H1 (cell line): ENCODE results near the gene OSBPL2. TPM values are rescaled to one million over a fixed set of nuclear protein-coding genes. Genes with fewer than 3 reads are reported as not detected.

Experiments
- CTCF ChIA-PET: fragments of 300-600 bp; sonication (Branson Sonifier 250); formaldehyde crosslinking; loops from one replicate; lab custom pipeline; 2021; ENCODE audit not compliant: partially characterized antibody; lab: Charles Lee
- POLR2A ChIA-PET: fragments of 300-600 bp; sonication (Branson Sonifier 250); formaldehyde crosslinking; loops from one replicate; lab custom pipeline; 2021; ENCODE audit warnings: inconsistent platforms; ENCODE audit not compliant: partially characterized antibody; lab: Charles Lee
- DNase-seq, 2 experiments: peaks; one replicate each; pipeline versions ENCODE4 v3.0.0 to v3.0.0-alpha.2; 2010 to 2022; ENCODE audit warnings: low spot score in 2 of 2, low read depth in 1 of 2, mixed read lengths in 1 of 2
- FAIRE-seq: peaks from 2 replicates; lab custom pipeline; 2011; peaks lifted over from hg19 to GRCh38; lab: Jason Lieb, UNC
- H2AFZ ChIP-seq: 2 replicates; pipeline ENCODE4 v1.8.1; 2012; ENCODE audit warnings: low read length, inconsistent platforms
- H2AK5ac ChIP-seq: 2 replicates; pipeline ENCODE4 v1.6.1; 2013; ENCODE audit warnings: low read depth, low read length
- H2BK120ac ChIP-seq: replicated peaks from 2 replicates; pipeline ENCODE3; 2013; ENCODE audit warnings: low read depth, low read length, inconsistent platforms
- H2BK12ac ChIP-seq: 2 replicates; pipeline ENCODE4 v1.6.1; 2013; ENCODE audit warnings: low read depth, low read length
- H2BK15ac ChIP-seq: 2 replicates; pipeline ENCODE4 v1.6.1; 2013; ENCODE audit warnings: low read length
- H2BK20ac ChIP-seq: 2 replicates; pipeline ENCODE4 v1.6.1; 2013; ENCODE audit warnings: low read length
- H2BK5ac ChIP-seq: 2 replicates; pipeline ENCODE4 v1.6.1; 2013; ENCODE audit warnings: low read depth, low read length
- H3K14ac ChIP-seq: 2 replicates; pipeline ENCODE4 v1.6.1; 2013; ENCODE audit warnings: inconsistent platforms; ENCODE audit not compliant: insufficient read length
- H3K18ac ChIP-seq: 2 replicates; pipeline ENCODE4 v1.6.1; 2013; ENCODE audit warnings: low read length; ENCODE audit errors: extremely low read depth
- H3K23ac ChIP-seq: 2 replicates; pipeline ENCODE4 v1.6.1; 2013; ENCODE audit warnings: inconsistent platforms; ENCODE audit not compliant: insufficient read length
- H3K23me2 ChIP-seq: 2 replicates; pipeline ENCODE4 v1.6.1; 2013; ENCODE audit warnings: low read depth, low read length
- H3K27ac ChIP-seq: 2 replicates; pipeline ENCODE4 v1.6.1; 2011; ENCODE audit warnings: low read depth, low read length, inconsistent platforms
- H3K27me3 ChIP-seq, 4 experiments: replicated peaks in 1 of 4; 1 replicate in 1 of 4; 2 replicates in 3 of 4; pipeline versions ENCODE4 v1.6.1 to v1.8.1; 2011 to 2013; ENCODE audit warnings: low read length in 3 of 4, mild to moderate bottlenecking in 3 of 4, inconsistent platforms in 2 of 4, mixed read lengths in 2 of 4, moderate library complexity in 1 of 4; ENCODE audit not compliant: control insufficient read depth in 3 of 4, insufficient read depth in 3 of 4; ENCODE audit errors: extremely low read depth in 1 of 4
- H3K36me3 ChIP-seq, 4 experiments: 2 replicates each; pipeline versions ENCODE4 v1.6.1 to v1.8.1; 2011 to 2013; ENCODE audit warnings: mild to moderate bottlenecking in 4 of 4, low read length in 3 of 4, moderate library complexity in 2 of 4, control low read depth in 1 of 4, inconsistent platforms in 1 of 4; ENCODE audit not compliant: insufficient read depth in 4 of 4, control insufficient read depth in 2 of 4
- H3K4ac ChIP-seq: replicated peaks from 2 replicates; pipeline ENCODE3; 2013; ENCODE audit warnings: low read length, low read depth, mixed read lengths, inconsistent platforms; ENCODE audit not compliant: insufficient read length
- H3K4me1 ChIP-seq, 4 experiments: replicated peaks in 1 of 4; 1 replicate in 1 of 4; 2 replicates in 3 of 4; pipeline versions ENCODE4 v1.6.1 to v1.8.1; 2011 to 2013; ENCODE audit warnings: low read length in 3 of 4, inconsistent platforms in 2 of 4, mixed read lengths in 1 of 4; ENCODE audit not compliant: insufficient read depth in 4 of 4, control insufficient read depth in 3 of 4
- H3K4me2 ChIP-seq, 2 experiments: 2 replicates each; pipeline versions ENCODE4 v1.6.1 to v1.8.1; 2011 to 2013; ENCODE audit warnings: low read depth in 2 of 2, low read length in 2 of 2, control low read depth in 1 of 2, inconsistent platforms in 1 of 2, mild to moderate bottlenecking in 1 of 2; ENCODE audit not compliant: insufficient read depth in 1 of 2
- H3K4me3 ChIP-seq, 4 experiments: fragments of 200-600, 300-600 bp in 1 of 4; sonication (generic), shearing (Covaris generic), sonication (Bioruptor Twin) in 1 of 4; 2 replicates each; pipeline versions ENCODE4 v1.5.1 to v1.8.1; 2011 to 2016; ENCODE audit warnings: low read length in 4 of 4, low read depth in 3 of 4, control low read depth in 2 of 4, inconsistent platforms in 2 of 4, mild to moderate bottlenecking in 2 of 4, mixed read lengths in 1 of 4, moderate library complexity in 1 of 4; ENCODE audit not compliant: insufficient read depth in 2 of 4; ENCODE audit errors: extremely low read depth in 1 of 4
- H3K56ac ChIP-seq: replicated peaks from 2 replicates; pipeline ENCODE3; 2013; ENCODE audit warnings: low read depth, mild to moderate bottlenecking, mixed read lengths, low read length, inconsistent platforms; ENCODE audit not compliant: insufficient read length
- H3K79me1 ChIP-seq: 2 replicates; pipeline ENCODE4 v1.6.1; 2013; ENCODE audit warnings: low read depth, low read length, control low read depth
- H3K79me2 ChIP-seq, 2 experiments: 2 replicates each; pipeline versions ENCODE4 v1.6.1 to v1.8.1; 2012 to 2013; ENCODE audit warnings: low read length in 2 of 2, mild to moderate bottlenecking in 2 of 2, inconsistent platforms in 1 of 2; ENCODE audit not compliant: insufficient read depth in 2 of 2, control insufficient read depth in 1 of 2
- H3K9ac ChIP-seq, 4 experiments: replicated peaks in 1 of 4; 1 replicate in 1 of 4; 2 replicates in 3 of 4; pipeline versions ENCODE4 v1.6.1 to v1.8.1; 2011 to 2013; ENCODE audit warnings: low read depth in 3 of 4, low read length in 3 of 4, control low read depth in 2 of 4, mild to moderate bottlenecking in 2 of 4, moderate library complexity in 2 of 4, inconsistent platforms in 1 of 4; ENCODE audit errors: extremely low read depth in 1 of 4
- H3K9me3 ChIP-seq, 2 experiments: 2 replicates each; pipeline versions ENCODE4 v1.6.1 to v1.8.1; 2012 to 2013; ENCODE audit warnings: mild to moderate bottlenecking in 2 of 2, moderate library complexity in 2 of 2, control low read depth in 1 of 2, inconsistent platforms in 1 of 2, low read depth in 1 of 2, low read length in 1 of 2, mixed read lengths in 1 of 2; ENCODE audit not compliant: insufficient read depth in 2 of 2
- H4K20me1 ChIP-seq, 2 experiments: replicated peaks in 1 of 2; 2 replicates each; pipeline versions ENCODE3 to v1.8.1; 2011 to 2013; ENCODE audit warnings: inconsistent platforms in 2 of 2, low read length in 2 of 2, mild to moderate bottlenecking in 1 of 2; ENCODE audit not compliant: insufficient read depth in 2 of 2, control insufficient read depth in 1 of 2
- H4K5ac ChIP-seq: 2 replicates; pipeline ENCODE4 v1.6.1; 2013; ENCODE audit warnings: low read length, low read depth, mixed read lengths, inconsistent platforms; ENCODE audit not compliant: insufficient read length
- H4K8ac ChIP-seq: 2 replicates; pipeline ENCODE4 v1.8.0; 2013; ENCODE audit warnings: mild to moderate bottlenecking, moderate library complexity, low read length, inconsistent platforms; ENCODE audit not compliant: insufficient read depth; ENCODE audit errors: extremely low read depth
- H4K91ac ChIP-seq: replicated peaks from 2 replicates; pipeline ENCODE3; 2013; ENCODE audit warnings: low read length, mixed read lengths, inconsistent platforms; ENCODE audit not compliant: insufficient read length
- CHD2 ChIP-seq: IDR thresholded peaks from 2 replicates; pipeline ENCODE4 v1.6.1; 2012; ENCODE audit warnings: low read length, improper control_type of control experiment
- HDAC6 ChIP-seq: IDR thresholded peaks from one replicate; pipeline ENCODE4 v1.7.1; 2012; ENCODE audit warnings: low read depth, mild to moderate bottlenecking, inconsistent platforms, low read length, moderate library complexity
- KDM5A ChIP-seq: fragments of 200-600 bp; IDR thresholded peaks from 2 replicates; pipeline ENCODE4 v1.7.1; 2012; ENCODE audit warnings: mild to moderate bottlenecking, low read length, inconsistent platforms, mixed read lengths
- SRF ChIP-seq: IDR thresholded peaks from 2 replicates; pipeline ENCODE4 v1.6.1; 2011; ENCODE audit warnings: mild to moderate bottlenecking, low read depth, low read length, moderate library complexity
- TAF7 ChIP-seq: optimal IDR thresholded peaks from 2 replicates; pipeline ENCODE3; 2011; ENCODE audit warnings: low read depth, mild to moderate bottlenecking, inconsistent platforms, low read length, moderate library complexity, borderline replicate concordance
- WGBS, 2 experiments: shearing (Covaris generic) in 1 of 2; methylation state at CpG; one replicate each; pipeline versions ENCODE4 v1.1.6 to v1.1.7; 2013 to 2015; ENCODE audit warnings: low lambda C conversion rate in 2 of 2, mixed read lengths in 2 of 2, inconsistent platforms in 1 of 2, low coverage in 1 of 2, missing lambda C conversion rate in 1 of 2; ENCODE audit not compliant: insufficient replicate concordance in 2 of 2, insufficient coverage in 1 of 2, insufficient read length in 1 of 2; ENCODE audit errors: extremely low coverage in 1 of 2, missing lambda C conversion rate in 1 of 2; 5-methylcytosine and 5-hydroxymethylcytosine counted together
- polyA plus RNA-seq, 7 experiments: library from polyadenylated mRNA; depleted of rRNA in 3 of 7; stranded (reverse) in 5 of 7; unstranded in 2 of 7; fragments of >200 nt in 5 of 7; fragments of 200-250 nt in 2 of 7; gene quantifications; 1 replicate in 5 of 7; 2 replicates in 1 of 7; 4 replicates in 1 of 7; pipeline versions ENCODE4 v1.2.1 to v1.2.3, GENCODE V29; 2011 to 2013; ENCODE audit warnings: missing spikeins in 2 of 7, mixed read lengths in 2 of 7
- total RNA-seq: library from RNA; stranded (reverse); fragmentation: NEBNext Ultra II Directional; extraction: Animal tissue kit (Norgen Biotek cat#: 25700); gene quantifications from 2 replicates; pipeline ENCODE4 v1.2.1, GENCODE V29; 2021
- TF ChIP-seq, protein P1 (sequence below): IDR thresholded peaks from 2 replicates; pipeline ENCODE4 v1.6.1; 2011; ENCODE audit warnings: low read length, improper control_type of control experiment

OSBPL2 gene
- total and polyA plus RNA-seq, 2 of the 8 experiments (the other 6 are each of a cell fraction or from before 2014, with no cell fraction given), result 11.7 to 42.4 TPM

- Histone ChIP-seq H3K23me2 (no peaks in the 10 kb centered on the region), H4K20me1 (peaks cover 0 to 32% of the 10 kb centered on the region in 2 experiments), H4K5ac (no peak overlapping the region), H3K36me3 (peaks cover 23 to 86% (median 60%) of the 10 kb centered on the region in 4 experiments), H3K18ac (no peak overlapping the region), H3K27ac (no peak overlapping the region), H2AFZ (no peak overlapping the region), H3K56ac (no peak overlapping the region), H3K9me3 (no peaks in the 10 kb centered on the region; a peak in 1 of 4 replicates), H3K4me1 (no peaks in the 10 kb centered on the region), H3K9ac (no peak overlapping the region), H3K79me2 (peaks cover 0 to 2% of the 10 kb centered on the region in 2 experiments; a peak in 1 of 4 replicates), H3K4me3 (no peak overlapping the region), H4K8ac (no peak overlapping the region), H2AK5ac (no peak overlapping the region), H2BK15ac (no peak overlapping the region), H4K91ac (no peak overlapping the region), H3K14ac (no peak overlapping the region), H3K23ac (no peak overlapping the region), H2BK5ac (no peak overlapping the region; the same call in 1 of the 2 replicates), H2BK20ac (no peak overlapping the region), H3K4me2 (no peak overlapping the region), H3K79me1 (0 out of 2 replicates have a peak, but pooled peaks cover 3% of the 10 kb centered on the region), H2BK120ac (no peak overlapping the region), H2BK12ac (no peak overlapping the region), H3K27me3 (no peaks in the 10 kb centered on the region), H3K4ac (no peak overlapping the region)
- ChIA-PET CTCF (interaction anchor here (1.0 to 1.2 kb wide), 3 partner anchors 38 to 68 kb away, joined by 3 read pairs; no protein-coding TSS in a partner anchor), POLR2A (interaction anchor here (0.9 to 13.3 kb wide), 11 partner anchors 9 to 36 kb away, joined by 3 to 151 read pairs (median 5); partner anchors contain the start of gene ADRM1)
- TF ChIP-seq, protein P1, sequence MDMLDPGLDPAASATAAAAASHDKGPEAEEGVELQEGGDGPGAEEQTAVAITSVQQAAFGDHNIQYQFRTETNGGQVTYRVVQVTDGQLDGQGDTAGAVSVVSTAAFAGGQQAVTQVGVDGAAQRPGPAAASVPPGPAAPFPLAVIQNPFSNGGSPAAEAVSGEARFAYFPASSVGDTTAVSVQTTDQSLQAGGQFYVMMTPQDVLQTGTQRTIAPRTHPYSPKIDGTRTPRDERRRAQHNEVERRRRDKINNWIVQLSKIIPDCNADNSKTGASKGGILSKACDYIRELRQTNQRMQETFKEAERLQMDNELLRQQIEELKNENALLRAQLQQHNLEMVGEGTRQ, result no peak
- TF ChIP-seq HDAC6, result no peak
- TF ChIP-seq SRF, result no peak
- no peak for TF ChIP-seq KDM5A
- TF ChIP-seq TAF7, result no peak
- no peak for TF ChIP-seq CHD2
- FAIRE-seq, result no peak
- DNase-seq, result no peak
- 91% methylated on average over 20 of the region's 34 CpGs; no CpG with 5 or more reads in 1 of the 2 experiments for WGBS, 2 experiments
Observed at GRCh38 chr20:62332989-62333819, 94.9 kb downstream of the OSBPL2 start.
